HepG2 (cell line): ENCODE results near the gene KTN1. TPM values are rescaled to one million over a fixed set of nuclear protein-coding genes. Genes with fewer than 3 reads are reported as not detected.

ENCODE experiments used
- FOXO1 ChIP-seq: sonication (generic); formaldehyde crosslinking; IDR thresholded peaks from 2 replicates; pipeline ENCODE4 v1.4.0; 2020; ENCODE audit warnings: missing genetic modification reagents
- GPN1 ChIP-seq: sonication (generic); formaldehyde crosslinking; IDR thresholded peaks from 2 replicates; pipeline ENCODE4 v1.5.1; 2020; ENCODE audit warnings: missing genetic modification reagents, borderline replicate concordance
- GZF1 ChIP-seq: sonication (generic); formaldehyde crosslinking; IDR thresholded peaks from 2 replicates; pipeline ENCODE4 v1.5.1; 2020; ENCODE audit warnings: mild to moderate bottlenecking, missing genetic modification reagents
- MIER2 ChIP-seq: IDR thresholded peaks from 2 replicates; pipeline ENCODE4 v1.6.1; 2016; ENCODE audit warnings: missing biosample characterization, missing genetic modification reagents
- MYC ChIP-seq: sonication (generic); formaldehyde crosslinking; IDR thresholded peaks from 2 replicates; pipeline ENCODE4 v1.9.0; 2021; ENCODE audit warnings: missing genetic modification reagents, borderline replicate concordance
- NCOR1 ChIP-seq: fragments of 200-600 bp; sonication (generic); IDR thresholded peaks from 2 replicates; pipeline ENCODE4 v1.7.0; 2017; ENCODE audit warnings: antibody characterized with exemption, low read length, borderline replicate concordance
- NR2F6 ChIP-seq, 2 experiments: IDR thresholded peaks; 2 replicates each; pipeline ENCODE4 v1.6.1; 2016; ENCODE audit warnings: antibody characterized with exemption in 1 of 2, mild to moderate bottlenecking in 1 of 2
- SIN3B ChIP-seq: fragments of 150-350 bp; IDR thresholded peaks from 2 replicates; pipeline ENCODE4 v1.6.1; 2014; ENCODE audit warnings: low read length
- TARDBP ChIP-seq: sonication (generic); formaldehyde crosslinking; IDR thresholded peaks from 2 replicates; pipeline ENCODE4 v1.8.0; 2022; ENCODE audit warnings: mild to moderate bottlenecking, missing genetic modification reagents
- THAP7 ChIP-seq: sonication (generic); formaldehyde crosslinking; IDR thresholded peaks from 2 replicates; pipeline ENCODE4 v1.8.1; 2023; ENCODE audit warnings: mild to moderate bottlenecking, missing genetic modification reagents
- TOE1 ChIP-seq: sonication (generic); formaldehyde crosslinking; IDR thresholded peaks from 2 replicates; pipeline ENCODE4 v1.4.0; 2020; ENCODE audit warnings: mild to moderate bottlenecking, missing genetic modification reagents
- ZBTB21 ChIP-seq: sonication (generic); formaldehyde crosslinking; IDR thresholded peaks from 2 replicates; pipeline ENCODE4 v1.4.0; 2020; ENCODE audit warnings: missing genetic modification reagents
- ZBTB42 ChIP-seq: sonication (generic); formaldehyde crosslinking; IDR thresholded peaks from 2 replicates; pipeline ENCODE4 v1.5.0; 2020; ENCODE audit warnings: mild to moderate bottlenecking, missing genetic modification reagents
- ZIK1 ChIP-seq: sonication (generic); formaldehyde crosslinking; IDR thresholded peaks from 2 replicates; pipeline ENCODE4 v1.5.0; 2020; ENCODE audit warnings: mild to moderate bottlenecking, low read depth, missing genetic modification reagents, borderline replicate concordance
- ZNF207 ChIP-seq: fragments of 450-650 bp; IDR thresholded peaks from 2 replicates; pipeline ENCODE4 v1.6.1; 2016; ENCODE audit warnings: antibody characterized with exemption, borderline replicate concordance
- ZNF234 ChIP-seq: sonication (generic); formaldehyde crosslinking; conservative IDR thresholded peaks from 2 replicates; pipeline ENCODE4 v1.5.1; 2020; ENCODE audit warnings: mild to moderate bottlenecking, missing genetic modification reagents
- ZNF468 ChIP-seq: sonication (generic); formaldehyde crosslinking; IDR thresholded peaks from 2 replicates; pipeline ENCODE4 v1.8.0; 2022; ENCODE audit warnings: mild to moderate bottlenecking, moderate library complexity, missing genetic modification reagents
- ZNF616 ChIP-seq: sonication (generic); formaldehyde crosslinking; IDR thresholded peaks from 2 replicates; pipeline ENCODE4 v1.5.0; 2020; ENCODE audit warnings: low read depth, mild to moderate bottlenecking, missing genetic modification reagents
- ZNF703 ChIP-seq: sonication (generic); formaldehyde crosslinking; IDR thresholded peaks from 2 replicates; pipeline ENCODE4 v1.5.1; 2020; ENCODE audit warnings: missing genetic modification reagents, mild to moderate bottlenecking, moderate library complexity, borderline replicate concordance
- ZNF713 ChIP-seq: sonication (generic); formaldehyde crosslinking; IDR thresholded peaks from 2 replicates; pipeline ENCODE4 v1.4.0; 2020; ENCODE audit warnings: mild to moderate bottlenecking, missing genetic modification reagents
- polyA plus RNA-seq, 8 experiments: library from polyadenylated mRNA; depleted of rRNA in 3 of 8; stranded (reverse) in 7 of 8; unstranded in 1 of 8; fragments of >200 nt; fragmentation: Illumina TruSeq in 4 of 8; extraction: Trizol in 4 of 8; gene quantifications; 2 replicates each; pipeline versions ENCODE4 v1.2.1 to v1.2.3, GENCODE V29; 2011 to 2016; ENCODE audit warnings: low read depth in 4 of 8, missing spikeins in 1 of 8, mixed read lengths in 1 of 8; ENCODE audit not compliant: insufficient read depth in 1 of 8
- total RNA-seq, 5 experiments: library from RNA; depleted of rRNA; stranded (reverse); fragments of >200 nt; fragmentation: Illumina TruSeq; extraction: Trizol; gene quantifications; 2 replicates each; pipeline ENCODE4 v1.2.3, GENCODE V29; 2016; ENCODE audit warnings: low read depth in 1 of 5
- TF ChIP-seq, protein P1 (sequence below): IDR thresholded peaks from 2 replicates; pipeline ENCODE4 v1.6.1; 2016; ENCODE audit warnings: missing compliant biosample characterization, missing genetic modification reagents, borderline replicate concordance
- TF ChIP-seq, protein P2 (sequence below), 2 experiments: sonication (generic) in 1 of 2; formaldehyde crosslinking in 1 of 2; IDR thresholded peaks; 2 replicates each; pipeline versions ENCODE4 v1.5.1 to v1.6.1; 2011 to 2020; ENCODE audit warnings: borderline replicate concordance in 1 of 2, low read depth in 1 of 2, low read length in 1 of 2, mild to moderate bottlenecking in 1 of 2, missing genetic modification reagents in 1 of 2, moderate library complexity in 1 of 2
- TF ChIP-seq, protein P3 (sequence below), 2 experiments: IDR thresholded peaks; 2 replicates each; pipeline ENCODE4 v1.6.1; 2011 to 2012; ENCODE audit warnings: low read length in 2 of 2, borderline replicate concordance in 1 of 2, low read depth in 1 of 2, mild to moderate bottlenecking in 1 of 2, moderate library complexity in 1 of 2

KTN1 gene
- total and polyA plus RNA-seq, 2 of the 13 experiments (the other 11 are each of a cell fraction or from before 2014, with no cell fraction given): 60.6 to 169 TPM

GRCh38 chr14:55605793-55606192 lies 25.8 kb downstream of the KTN1 start (continued):
- TF ChIP-seq THAP7 (CRISPR knock-in tag) (no peak), NR2F6 (IDR thresholded peaks at IDR 0.05) (peak; percentile 30; the same call in 1 of the 2 replicates), NR2F6 (CRISPR knock-in tag; IDR thresholded peaks at IDR 0.05) (0 out of 2 replicates have a peak, but pooled peaks have one; percentile 9), MIER2 (CRISPR knock-in tag) (no peak), ZIK1 (CRISPR knock-in tag) (no peak), MYC (CRISPR knock-in tag) (no peak), ZNF468 (CRISPR knock-in tag) (no peak), ZBTB42 (CRISPR knock-in tag) (no peak), ZBTB21 (no peak), NCOR1 (no peak), SIN3B (no peak), ZNF207 (no peak), GZF1 (CRISPR knock-in tag) (no peak), GPN1 (CRISPR knock-in tag) (no peak), ZNF234 (CRISPR knock-in tag) (no peak), FOXO1 (CRISPR knock-in tag) (no peak), TARDBP (CRISPR knock-in tag) (no peak), ZNF616 (CRISPR knock-in tag) (no peak), ZNF713 (CRISPR knock-in tag) (no peak), TOE1 (no peak), ZNF703 (no peak)
- TF ChIP-seq, protein P1, sequence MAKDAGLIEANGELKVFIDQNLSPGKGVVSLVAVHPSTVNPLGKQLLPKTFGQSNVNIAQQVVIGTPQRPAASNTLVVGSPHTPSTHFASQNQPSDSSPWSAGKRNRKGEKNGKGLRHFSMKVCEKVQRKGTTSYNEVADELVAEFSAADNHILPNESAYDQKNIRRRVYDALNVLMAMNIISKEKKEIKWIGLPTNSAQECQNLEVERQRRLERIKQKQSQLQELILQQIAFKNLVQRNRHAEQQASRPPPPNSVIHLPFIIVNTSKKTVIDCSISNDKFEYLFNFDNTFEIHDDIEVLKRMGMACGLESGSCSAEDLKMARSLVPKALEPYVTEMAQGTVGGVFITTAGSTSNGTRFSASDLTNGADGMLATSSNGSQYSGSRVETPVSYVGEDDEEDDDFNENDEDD: no peak
- TF ChIP-seq, protein P2, sequence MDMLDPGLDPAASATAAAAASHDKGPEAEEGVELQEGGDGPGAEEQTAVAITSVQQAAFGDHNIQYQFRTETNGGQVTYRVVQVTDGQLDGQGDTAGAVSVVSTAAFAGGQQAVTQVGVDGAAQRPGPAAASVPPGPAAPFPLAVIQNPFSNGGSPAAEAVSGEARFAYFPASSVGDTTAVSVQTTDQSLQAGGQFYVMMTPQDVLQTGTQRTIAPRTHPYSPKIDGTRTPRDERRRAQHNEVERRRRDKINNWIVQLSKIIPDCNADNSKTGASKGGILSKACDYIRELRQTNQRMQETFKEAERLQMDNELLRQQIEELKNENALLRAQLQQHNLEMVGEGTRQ (IDR thresholded peaks at IDR 0.05; ENCODE audit: low read depth, low read length): no peak
- TF ChIP-seq, protein P2 (CRISPR knock-in tag; IDR thresholded peaks at IDR 0.05; ENCODE audit: borderline replicate concordance): no peak
- TF ChIP-seq, protein P3, sequence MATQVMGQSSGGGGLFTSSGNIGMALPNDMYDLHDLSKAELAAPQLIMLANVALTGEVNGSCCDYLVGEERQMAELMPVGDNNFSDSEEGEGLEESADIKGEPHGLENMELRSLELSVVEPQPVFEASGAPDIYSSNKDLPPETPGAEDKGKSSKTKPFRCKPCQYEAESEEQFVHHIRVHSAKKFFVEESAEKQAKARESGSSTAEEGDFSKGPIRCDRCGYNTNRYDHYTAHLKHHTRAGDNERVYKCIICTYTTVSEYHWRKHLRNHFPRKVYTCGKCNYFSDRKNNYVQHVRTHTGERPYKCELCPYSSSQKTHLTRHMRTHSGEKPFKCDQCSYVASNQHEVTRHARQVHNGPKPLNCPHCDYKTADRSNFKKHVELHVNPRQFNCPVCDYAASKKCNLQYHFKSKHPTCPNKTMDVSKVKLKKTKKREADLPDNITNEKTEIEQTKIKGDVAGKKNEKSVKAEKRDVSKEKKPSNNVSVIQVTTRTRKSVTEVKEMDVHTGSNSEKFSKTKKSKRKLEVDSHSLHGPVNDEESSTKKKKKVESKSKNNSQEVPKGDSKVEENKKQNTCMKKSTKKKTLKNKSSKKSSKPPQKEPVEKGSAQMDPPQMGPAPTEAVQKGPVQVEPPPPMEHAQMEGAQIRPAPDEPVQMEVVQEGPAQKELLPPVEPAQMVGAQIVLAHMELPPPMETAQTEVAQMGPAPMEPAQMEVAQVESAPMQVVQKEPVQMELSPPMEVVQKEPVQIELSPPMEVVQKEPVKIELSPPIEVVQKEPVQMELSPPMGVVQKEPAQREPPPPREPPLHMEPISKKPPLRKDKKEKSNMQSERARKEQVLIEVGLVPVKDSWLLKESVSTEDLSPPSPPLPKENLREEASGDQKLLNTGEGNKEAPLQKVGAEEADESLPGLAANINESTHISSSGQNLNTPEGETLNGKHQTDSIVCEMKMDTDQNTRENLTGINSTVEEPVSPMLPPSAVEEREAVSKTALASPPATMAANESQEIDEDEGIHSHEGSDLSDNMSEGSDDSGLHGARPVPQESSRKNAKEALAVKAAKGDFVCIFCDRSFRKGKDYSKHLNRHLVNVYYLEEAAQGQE (IDR thresholded peaks at IDR 0.05; ENCODE audit: borderline replicate concordance in 1 of 2, low read depth in 1 of 2, low read length in 2 of 2): no peak
